Measurements from ENCODE around the gene ADGRG3. TPM values are rescaled to one million over a fixed set of nuclear protein-coding genes. Genes with fewer than 3 reads are reported as not detected.

The ADGRG3 gene
- total and polyA plus RNA-seq, 2 donors (not counting 1 experiment from before 2014, with no cell fraction given) = not detected

DNA sequence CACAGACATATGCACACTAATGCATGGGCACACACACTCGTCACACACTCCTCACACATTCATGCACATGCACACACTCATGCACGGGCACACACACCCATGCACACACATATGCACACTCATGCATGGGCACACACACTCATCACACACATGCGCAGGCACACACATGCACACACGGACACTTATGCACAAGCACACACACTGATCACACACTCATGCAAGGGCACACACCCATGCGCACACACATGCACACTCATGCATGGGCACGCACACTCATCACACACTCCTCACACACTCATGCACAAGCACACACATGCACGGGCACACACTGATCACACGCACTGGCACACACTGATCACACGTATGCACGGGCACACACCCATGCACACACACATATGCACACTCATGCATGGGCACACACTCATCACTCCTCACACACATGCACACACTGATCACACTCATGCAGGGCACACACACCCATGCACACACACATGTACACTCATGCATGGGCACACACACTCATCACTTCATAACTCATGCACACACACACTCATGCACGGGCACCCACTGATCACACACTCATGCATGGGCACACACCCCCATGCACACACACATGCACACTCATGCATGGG lies 23.6 kb upstream of the ADGRG3 start:
- intact Hi-C loops (cut with micrococcal nuclease) = loop anchor here (5.0 kb wide), 2 partner anchors 52 to 93 kb away; partner anchors contain the start of gene KATNB1

DNA sequence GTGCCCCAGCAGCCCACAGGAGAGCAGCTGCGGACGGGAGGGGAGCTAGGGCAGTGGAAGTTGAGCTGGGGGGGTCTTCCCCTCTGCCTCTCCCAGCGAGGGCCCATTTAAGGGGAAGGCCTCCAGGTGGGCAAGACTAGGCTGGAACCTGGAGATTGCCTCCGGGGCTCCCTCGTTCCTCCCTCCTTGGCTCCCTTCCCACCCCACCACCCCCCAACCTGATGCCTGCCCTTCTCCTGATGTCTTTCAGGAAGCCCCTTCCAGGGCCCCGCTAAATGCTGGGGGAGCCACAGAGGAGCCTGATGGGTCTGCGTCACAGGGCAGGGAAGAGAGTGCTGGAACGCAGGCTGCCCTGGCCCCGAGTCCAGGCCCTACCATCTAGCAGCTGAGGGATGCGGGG lies 22.9 kb upstream of the ADGRG3 start:
- no peaks in the 10 kb centered on the region for H3K27me3 Mint-ChIP-seq
- no peak overlapping the region for H3K27ac ChIP-seq (ENCODE audit: low read length in 2 of 2)
- H3K4me3 ChIP-seq (ENCODE audit: control extremely low read depth in 1 of 5, extremely low read depth in 1 of 5, insufficient read depth in 1 of 5, low read depth in 2 of 5, low read length in 4 of 5) = no peak overlapping the region
- H2AFZ ChIP-seq (ENCODE audit: insufficient read depth, low read depth, low read length, poor library complexity, severe bottlenecking) = no peak overlapping the region
- H3K9me3 ChIP-seq (ENCODE audit: control extremely low read depth in 1 of 3, control insufficient read depth in 2 of 3, insufficient read depth in 1 of 3, low read length in 2 of 3) = peaks cover 0 to 14% (median 0%) of the 10 kb centered on the region in 3 donors
- H3K9ac ChIP-seq (ENCODE audit: low read length) = no peak overlapping the region
- H3K36me3 ChIP-seq (replicated peaks in 1 of 2; ENCODE audit: control extremely low read depth in 1 of 2, control insufficient read depth in 1 of 2, extremely low read depth in 1 of 2, insufficient read depth in 2 of 2, low read length in 1 of 2) = no peaks in the 10 kb centered on the region
- TF ChIP-seq, protein P1, sequence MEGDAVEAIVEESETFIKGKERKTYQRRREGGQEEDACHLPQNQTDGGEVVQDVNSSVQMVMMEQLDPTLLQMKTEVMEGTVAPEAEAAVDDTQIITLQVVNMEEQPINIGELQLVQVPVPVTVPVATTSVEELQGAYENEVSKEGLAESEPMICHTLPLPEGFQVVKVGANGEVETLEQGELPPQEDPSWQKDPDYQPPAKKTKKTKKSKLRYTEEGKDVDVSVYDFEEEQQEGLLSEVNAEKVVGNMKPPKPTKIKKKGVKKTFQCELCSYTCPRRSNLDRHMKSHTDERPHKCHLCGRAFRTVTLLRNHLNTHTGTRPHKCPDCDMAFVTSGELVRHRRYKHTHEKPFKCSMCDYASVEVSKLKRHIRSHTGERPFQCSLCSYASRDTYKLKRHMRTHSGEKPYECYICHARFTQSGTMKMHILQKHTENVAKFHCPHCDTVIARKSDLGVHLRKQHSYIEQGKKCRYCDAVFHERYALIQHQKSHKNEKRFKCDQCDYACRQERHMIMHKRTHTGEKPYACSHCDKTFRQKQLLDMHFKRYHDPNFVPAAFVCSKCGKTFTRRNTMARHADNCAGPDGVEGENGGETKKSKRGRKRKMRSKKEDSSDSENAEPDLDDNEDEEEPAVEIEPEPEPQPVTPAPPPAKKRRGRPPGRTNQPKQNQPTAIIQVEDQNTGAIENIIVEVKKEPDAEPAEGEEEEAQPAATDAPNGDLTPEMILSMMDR (IDR thresholded peaks at IDR 0.05) = no peak
- TF ChIP-seq EZH2 (IDR thresholded peaks at IDR 0.05; ENCODE audit: borderline replicate concordance, insufficient read depth, low read depth, low read length, poor library complexity, severe bottlenecking) = no peak
- ChIA-PET POLR2A (no interaction called here), CTCF (no interaction called here)
- intact Hi-C loops (cut with micrococcal nuclease) = loop anchor here (5.0 kb wide), 2 partner anchors 53 to 92 kb away; partner anchors contain the start of gene KATNB1
- 44% methylated on average over 10 of the region's 10 CpGs for WGBS (ENCODE audit: insufficient coverage)
- H3K4me3 Mint-ChIP-seq = no peak overlapping the region
- H3K27ac Mint-ChIP-seq = no peak overlapping the region
- peaks cover 32% of the 10 kb centered on the region for H3K4me1 Mint-ChIP-seq
- no peaks in the 10 kb centered on the region for H3K9me3 Mint-ChIP-seq (ENCODE audit: insufficient read depth)
- no peak overlapping the region for H3K4me2 ChIP-seq (replicated peaks; ENCODE audit: low read depth, low read length, poor library complexity, severe bottlenecking)
- no peaks in the 10 kb centered on the region for H3K79me2 ChIP-seq (ENCODE audit: control insufficient read depth, insufficient read depth, low read length)
- H3K27me3 ChIP-seq (replicated peaks in 1 of 4; ENCODE audit: control extremely low read depth in 1 of 4, control insufficient read depth in 3 of 4, insufficient read depth in 4 of 4, low read length in 3 of 4) = peaks cover 0 to 3% (median 0%) of the 10 kb centered on the region in 4 experiments
- DNase-seq (no peak), ATAC-seq (ENCODE audit: low read depth) (no peak)
- peaks cover 23 to 30% of the 10 kb centered on the region in 2 donors for H3K4me1 ChIP-seq (ENCODE audit: control insufficient read depth in 2 of 2, insufficient read depth in 2 of 2, low read length in 2 of 2)
- no peaks in the 10 kb centered on the region for H4K20me1 ChIP-seq (ENCODE audit: control insufficient read depth, insufficient read depth, low read length, poor library complexity, severe bottlenecking)

More for the DNA sequence above, 23.6 kb upstream of the ADGRG3 start:
- Mint-ChIP-seq H3K4me3 (no peak overlapping the region), H3K27ac (no peak overlapping the region), H3K27me3 (no peaks in the 10 kb centered on the region), H3K9me3 (ENCODE audit: insufficient read depth) (no peaks in the 10 kb centered on the region), H3K4me1 (peaks cover 32% of the 10 kb centered on the region)
- Histone ChIP-seq H3K9me3 (ENCODE audit: control extremely low read depth in 1 of 3, control insufficient read depth in 2 of 3, insufficient read depth in 1 of 3, low read length in 2 of 3) (peaks cover 0 to 14% (median 0%) of the 10 kb centered on the region in 3 donors), H3K4me2 (replicated peaks; ENCODE audit: low read depth, low read length, poor library complexity, severe bottlenecking) (no peak overlapping the region), H3K36me3 (replicated peaks in 1 of 2; ENCODE audit: control extremely low read depth in 1 of 2, control insufficient read depth in 1 of 2, extremely low read depth in 1 of 2, insufficient read depth in 2 of 2, low read length in 1 of 2) (no peaks in the 10 kb centered on the region), H3K27ac (ENCODE audit: low read length in 2 of 2) (no peak overlapping the region), H4K20me1 (ENCODE audit: control insufficient read depth, insufficient read depth, low read length, poor library complexity, severe bottlenecking) (no peaks in the 10 kb centered on the region), H3K79me2 (ENCODE audit: control insufficient read depth, insufficient read depth, low read length) (no peaks in the 10 kb centered on the region), H2AFZ (ENCODE audit: insufficient read depth, low read depth, low read length, poor library complexity, severe bottlenecking) (no peak overlapping the region), H3K27me3 (replicated peaks in 1 of 4; ENCODE audit: control extremely low read depth in 1 of 4, control insufficient read depth in 3 of 4, insufficient read depth in 4 of 4, low read length in 3 of 4) (peaks cover 0 to 3% (median 0%) of the 10 kb centered on the region in 4 experiments), H3K9ac (ENCODE audit: low read length) (no peak overlapping the region), H3K4me3 (ENCODE audit: control extremely low read depth in 1 of 5, extremely low read depth in 1 of 5, insufficient read depth in 1 of 5, low read depth in 2 of 5, low read length in 4 of 5) (no peak overlapping the region), H3K4me1 (ENCODE audit: control insufficient read depth in 2 of 2, insufficient read depth in 2 of 2, low read length in 2 of 2) (peaks cover 23 to 30% of the 10 kb centered on the region in 2 donors)
- no peak for ATAC-seq (ENCODE audit: low read depth)
- ChIA-PET POLR2A (no interaction called here), CTCF (interaction anchor here (1.3 kb wide), 1 partner anchor 124 kb away, joined by 3 read pairs; no protein-coding TSS in a partner anchor)
- TF ChIP-seq EZH2 (IDR thresholded peaks at IDR 0.05; ENCODE audit: borderline replicate concordance, insufficient read depth, low read depth, low read length, poor library complexity, severe bottlenecking) = no peak
- TF ChIP-seq, protein P1 (IDR thresholded peaks at IDR 0.05) = no peak
- WGBS (ENCODE audit: insufficient coverage) = 84% methylated on average over 11 of the region's 11 CpGs
- no peak for DNase-seq
